ENCODE data around the gene ZBTB16. TPM values are rescaled to one million over a fixed set of nuclear protein-coding genes. Genes with fewer than 3 reads are reported as not detected.

Gene ZBTB16
- total and polyA plus RNA-seq, 8 donors: 3.4 to 55.6 (median 9.5) TPM

GRCh38 chr11:114156131-114156581 is 96.6 kb downstream of the ZBTB16 start:
- Histone ChIP-seq H3K4me1 (peaks cover 38 to 88% of the 10 kb centered on the region in 2 donors), H3K4me3 (no peak overlapping the region), H3K9me3 (no peaks in the 10 kb centered on the region), H3K36me3 (peaks cover 0 to 22% of the 10 kb centered on the region in 2 donors), H3K27me3 (no peaks in the 10 kb centered on the region), H3K27ac (no peak overlapping the region)
- TF ChIP-seq CTCF (IDR thresholded peaks at IDR 0.05): no peak
- intact Hi-C loops (cut with DNase I): no loop called here
- ATAC-seq: no peak
- DNase-seq: no peak

- H3K4me3 ChIP-seq: no peak overlapping the region
- peaks cover 0 to 22% of the 10 kb centered on the region in 2 donors for H3K36me3 ChIP-seq
- intact Hi-C loops (cut with DNase I): no loop called here
- DNase-seq (no peak), ATAC-seq (no peak)
- no peaks in the 10 kb centered on the region for H3K27me3 ChIP-seq
- peak overlapping the region in 1 of 2 donors; percentile 75 for H3K27ac ChIP-seq
- H3K4me1 ChIP-seq: peaks cover 44 to 94% of the 10 kb centered on the region in 2 donors
- no peaks in the 10 kb centered on the region for H3K9me3 ChIP-seq
- TF ChIP-seq CTCF (IDR thresholded peaks at IDR 0.05): no peak
Observed at GRCh38 chr11:114156782-114157181, 97.3 kb downstream of the ZBTB16 start.

GRCh38 chr11:114157476-114158050 is 98.1 kb downstream of the ZBTB16 start:
- DNase-seq: no peak
- Histone ChIP-seq H3K36me3 (peaks cover 0 to 22% of the 10 kb centered on the region in 2 donors), H3K27ac (peak overlapping the region in 1 of 2 donors; percentile 75), H3K4me3 (no peak overlapping the region), H3K27me3 (no peaks in the 10 kb centered on the region), H3K9me3 (no peaks in the 10 kb centered on the region), H3K4me1 (peaks cover 52 to 100% of the 10 kb centered on the region in 2 donors)
- no peak for TF ChIP-seq CTCF (IDR thresholded peaks at IDR 0.05)
- no peak for ATAC-seq
- intact Hi-C loops (cut with DNase I): no loop called here

GRCh38 chr11:114158421-114158820 is 98.9 kb downstream of the ZBTB16 start:
- ATAC-seq (no peak), DNase-seq (no peak)
- H3K4me3 ChIP-seq: no peak overlapping the region
- intact Hi-C loops (cut with DNase I): no loop called here
- peak overlapping the region; percentile 75 to 84 for H3K27ac ChIP-seq
- H3K27me3 ChIP-seq: no peaks in the 10 kb centered on the region
- no peak for TF ChIP-seq CTCF (IDR thresholded peaks at IDR 0.05)
- peaks cover 56 to 100% of the 10 kb centered on the region in 2 donors for H3K4me1 ChIP-seq
- no peaks in the 10 kb centered on the region for H3K9me3 ChIP-seq
- peaks cover 0 to 22% of the 10 kb centered on the region in 2 donors for H3K36me3 ChIP-seq

GRCh38 chr11:114158886-114159285 is 99.4 kb downstream of the ZBTB16 start:
- intact Hi-C loops (cut with DNase I): no loop called here
- Histone ChIP-seq H3K27me3 (no peaks in the 10 kb centered on the region), H3K9me3 (no peaks in the 10 kb centered on the region), H3K4me3 (no peak overlapping the region), H3K36me3 (peaks cover 0 to 22% of the 10 kb centered on the region in 2 donors), H3K4me1 (peaks cover 61 to 100% of the 10 kb centered on the region in 2 donors), H3K27ac (peak overlapping the region; percentile 75 to 84)
- ATAC-seq: no peak
- TF ChIP-seq CTCF (IDR thresholded peaks at IDR 0.05): no peak
- no peak for DNase-seq

Data from left lung (tissue), 10 donors.